Measurements from ENCODE around the gene BICD1. TPM values are rescaled to one million over a fixed set of nuclear protein-coding genes. Genes with fewer than 3 reads are reported as not detected.

The BICD1 gene
- total and polyA plus RNA-seq, 2 donors (not counting 1 experiment from before 2014, with no cell fraction given) = 11.1 to 12.4 TPM

- peak overlapping the region; percentile 53 for H3K4me2 ChIP-seq (ENCODE audit: extremely low read depth, insufficient read depth, low read length)
- peak overlapping the region in 2 of 4 experiments; percentile 4 to 9 for H3K4me3 ChIP-seq (replicated peaks in 1 of 4; ENCODE audit: control extremely low read depth in 1 of 4, insufficient read depth in 1 of 4, low read depth in 3 of 4, low read length in 4 of 4)
- H3K9me3 ChIP-seq (ENCODE audit: control insufficient read depth, insufficient read depth, low read depth, low read length) = no peaks in the 10 kb centered on the region
- peaks cover 17% of the 10 kb centered on the region for H3K4me1 ChIP-seq (ENCODE audit: control insufficient read depth, extremely low read depth, insufficient read depth, low read length)
- H3K27ac ChIP-seq (ENCODE audit: insufficient read depth, low read length) = peak overlapping the region; percentile 80
- H3K79me2 ChIP-seq (ENCODE audit: control insufficient read depth, insufficient read depth, low read length) = peaks cover 41% of the 10 kb centered on the region
- peak; percentile 99 for DNase-seq (ENCODE audit: low read depth in 2 of 2)
- no peaks in the 10 kb centered on the region for H3K36me3 ChIP-seq (ENCODE audit: control insufficient read depth, insufficient read depth, low read length)
- no peak overlapping the region for H2AFZ ChIP-seq (ENCODE audit: low read length)
- TF ChIP-seq CTCF (conservative IDR thresholded peaks at IDR 0.05 in 1 of 2, IDR thresholded peaks at IDR 0.05 in 1 of 2; ENCODE audit: low read depth in 1 of 2, low read length in 2 of 2) (no peak), EZH2 (IDR thresholded peaks at IDR 0.05; ENCODE audit: low read length, missing control alignments) (no peak)
- no peak overlapping the region for H3K9ac ChIP-seq (ENCODE audit: insufficient read depth, low read length)
- no peaks in the 10 kb centered on the region for H4K20me1 ChIP-seq (ENCODE audit: control insufficient read depth, extremely low read depth, insufficient read depth, low read length)
- H3K27me3 ChIP-seq (ENCODE audit: control insufficient read depth, insufficient read depth, low read length) = no peaks in the 10 kb centered on the region
Measured at GRCh38 chr12:32115404-32116104, 8.9 kb downstream of the BICD1 start.

- Histone ChIP-seq H3K4me1 (ENCODE audit: control insufficient read depth, extremely low read depth, insufficient read depth, low read length) (peaks cover 17% of the 10 kb centered on the region), H3K9ac (ENCODE audit: insufficient read depth, low read length) (no peak overlapping the region), H3K9me3 (ENCODE audit: control insufficient read depth, insufficient read depth, low read depth, low read length) (no peaks in the 10 kb centered on the region), H3K4me3 (replicated peaks in 1 of 4; ENCODE audit: control extremely low read depth in 1 of 4, insufficient read depth in 1 of 4, low read depth in 3 of 4, low read length in 4 of 4) (no peak overlapping the region), H3K4me2 (ENCODE audit: extremely low read depth, insufficient read depth, low read length) (peak overlapping the region; percentile 7), H4K20me1 (ENCODE audit: control insufficient read depth, extremely low read depth, insufficient read depth, low read length) (no peaks in the 10 kb centered on the region), H3K79me2 (ENCODE audit: control insufficient read depth, insufficient read depth, low read length) (peaks cover 37% of the 10 kb centered on the region), H3K36me3 (ENCODE audit: control insufficient read depth, insufficient read depth, low read length) (no peaks in the 10 kb centered on the region), H3K27me3 (ENCODE audit: control insufficient read depth, insufficient read depth, low read length) (no peaks in the 10 kb centered on the region), H2AFZ (ENCODE audit: low read length) (no peak overlapping the region), H3K27ac (ENCODE audit: insufficient read depth, low read length) (peak overlapping the region; percentile 54)
- peak; percentile 50 to 80 for DNase-seq (ENCODE audit: low read depth in 2 of 2)
- no peak for TF ChIP-seq CTCF (conservative IDR thresholded peaks at IDR 0.05 in 1 of 2, IDR thresholded peaks at IDR 0.05 in 1 of 2; ENCODE audit: low read depth in 1 of 2, low read length in 2 of 2)
Measured at GRCh38 chr12:32116897-32117296, 10.2 kb downstream of the BICD1 start.

GRCh38 chr12:32117316-32117715 is 10.7 kb downstream of the BICD1 start:
- H3K9ac ChIP-seq (ENCODE audit: insufficient read depth, low read length) = no peak overlapping the region

More at GRCh38 chr12:32117316-32117715, 10.7 kb downstream of the BICD1 start:
- Histone ChIP-seq H2AFZ (ENCODE audit: low read length) (no peak overlapping the region), H3K27ac (ENCODE audit: insufficient read depth, low read length) (peak overlapping the region; percentile 54), H3K79me2 (ENCODE audit: control insufficient read depth, insufficient read depth, low read length) (peaks cover 35% of the 10 kb centered on the region), H3K4me2 (ENCODE audit: extremely low read depth, insufficient read depth, low read length) (peak overlapping the region; percentile 7), H3K36me3 (ENCODE audit: control insufficient read depth, insufficient read depth, low read length) (no peaks in the 10 kb centered on the region), H3K9me3 (ENCODE audit: control insufficient read depth, insufficient read depth, low read depth, low read length) (no peaks in the 10 kb centered on the region), H4K20me1 (ENCODE audit: control insufficient read depth, extremely low read depth, insufficient read depth, low read length) (no peaks in the 10 kb centered on the region), H3K4me3 (replicated peaks in 1 of 4; ENCODE audit: control extremely low read depth in 1 of 4, insufficient read depth in 1 of 4, low read depth in 3 of 4, low read length in 4 of 4) (no peak overlapping the region), H3K27me3 (ENCODE audit: control insufficient read depth, insufficient read depth, low read length) (no peaks in the 10 kb centered on the region), H3K4me1 (ENCODE audit: control insufficient read depth, extremely low read depth, insufficient read depth, low read length) (peaks cover 17% of the 10 kb centered on the region)
- DNase-seq (ENCODE audit: low read depth in 2 of 2) = no peak
- TF ChIP-seq CTCF (conservative IDR thresholded peaks at IDR 0.05 in 1 of 2, IDR thresholded peaks at IDR 0.05 in 1 of 2; ENCODE audit: low read depth in 1 of 2, low read length in 2 of 2) (no peak), EZH2 (IDR thresholded peaks at IDR 0.05; ENCODE audit: low read length, missing control alignments) (no peak)
